MV-4-11 (cell line): ENCODE results near the gene MICAL2.

Experiments
- DNase-seq: peaks from one replicate; lab custom pipeline; 2025; lab: John Stamatoyannopoulos, UW

Gene MICAL2

GRCh38 chr11:12156301-12157140 is 46.1 kb downstream of the MICAL2 start:
- peak; percentile 48 for DNase-seq

- peak; percentile 88 for DNase-seq
These were observed 46.9 kb downstream of the MICAL2 start for GRCh38 chr11:12157241-12157661.

DNA sequence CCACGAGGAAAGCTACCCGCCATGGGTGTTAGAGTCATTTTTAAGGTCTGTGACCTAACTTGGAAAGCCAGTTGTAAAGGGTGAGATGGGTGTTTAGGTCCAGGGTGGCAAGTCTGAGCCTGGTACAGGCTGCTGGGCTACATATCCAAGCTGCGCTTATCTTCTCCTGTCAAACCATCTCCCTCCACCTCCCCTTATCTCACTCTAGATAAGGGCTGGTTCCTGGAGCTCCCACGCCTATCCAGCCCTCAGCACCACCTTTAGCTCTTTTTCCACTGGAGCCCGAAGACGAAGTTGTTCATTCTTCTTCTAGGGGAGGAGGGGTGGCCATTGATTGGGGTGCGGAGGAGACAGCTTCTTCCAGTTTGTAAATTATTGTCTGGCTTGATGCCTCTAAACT is 48.5 kb downstream of the MICAL2 start:
- no peak for DNase-seq

GRCh38 chr11:12159351-12160099 is 49.1 kb downstream of the MICAL2 start:
- DNase-seq: peak; percentile 97

GRCh38 chr11:12160231-12160630 is 49.8 kb downstream of the MICAL2 start:
- DNase-seq: no peak

DNA sequence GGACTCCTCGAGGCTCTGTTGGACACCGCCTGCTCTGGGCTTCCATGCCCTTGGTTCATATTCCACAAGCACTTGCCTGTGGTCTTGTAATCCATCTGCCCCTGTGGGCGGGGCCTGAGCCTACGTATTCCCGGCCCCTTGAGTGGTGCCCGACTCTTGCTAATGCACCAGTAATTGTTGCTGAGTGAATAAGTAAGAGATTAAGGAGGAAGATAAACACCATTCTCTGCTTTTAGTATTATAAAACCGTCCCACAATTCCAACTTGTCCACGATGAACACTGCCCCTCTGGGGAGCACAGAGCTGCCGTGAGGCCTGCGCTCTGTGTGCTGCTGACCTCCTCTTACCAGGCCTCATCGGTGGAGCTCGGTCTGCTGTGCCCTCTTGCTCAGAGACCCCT is 50.3 kb downstream of the MICAL2 start:
- no peak for DNase-seq

DNA sequence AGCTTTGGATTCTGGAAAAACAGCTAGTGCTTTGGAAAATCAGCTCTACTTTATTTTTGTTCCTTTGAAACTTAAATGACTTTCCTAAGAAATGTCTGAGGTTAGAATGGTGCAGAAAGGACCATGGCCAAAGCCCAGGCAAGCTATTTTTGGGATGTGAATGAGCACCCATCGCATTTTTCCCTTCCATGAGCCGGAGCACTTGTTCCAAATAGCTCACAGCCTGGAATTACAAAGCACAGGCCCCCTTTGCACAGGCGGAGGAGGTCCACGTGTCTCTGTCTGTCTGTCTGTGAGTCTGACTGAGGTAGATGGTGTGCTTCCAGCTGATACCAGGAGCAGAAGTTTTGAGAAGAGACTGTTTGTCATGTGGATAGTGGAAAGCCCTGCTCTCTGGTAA is 50.7 kb downstream of the MICAL2 start:
- DNase-seq: no peak

GRCh38 chr11:12161603-12162350 is 51.4 kb downstream of the MICAL2 start:
- DNase-seq: no peak

DNA sequence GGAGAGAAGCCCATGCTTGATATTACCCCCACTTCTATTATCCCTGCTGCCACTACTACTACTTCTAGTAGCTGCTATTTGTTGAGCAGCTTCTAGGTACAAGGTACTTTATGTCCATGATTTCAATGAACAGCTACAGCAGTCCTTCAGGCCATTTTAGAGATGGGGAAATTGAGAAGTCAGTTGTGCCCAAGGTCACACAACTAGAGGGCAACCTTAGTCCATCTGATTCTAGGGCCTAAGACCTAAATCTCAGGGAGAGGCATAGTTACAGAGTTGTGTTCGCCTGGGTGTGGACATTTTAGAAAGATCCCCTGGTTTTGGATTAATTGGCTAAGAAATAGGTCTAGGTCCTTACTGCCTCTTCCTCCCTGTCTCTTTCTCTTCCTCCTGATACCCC is 52.3 kb downstream of the MICAL2 start:
- no peak for DNase-seq

DNA sequence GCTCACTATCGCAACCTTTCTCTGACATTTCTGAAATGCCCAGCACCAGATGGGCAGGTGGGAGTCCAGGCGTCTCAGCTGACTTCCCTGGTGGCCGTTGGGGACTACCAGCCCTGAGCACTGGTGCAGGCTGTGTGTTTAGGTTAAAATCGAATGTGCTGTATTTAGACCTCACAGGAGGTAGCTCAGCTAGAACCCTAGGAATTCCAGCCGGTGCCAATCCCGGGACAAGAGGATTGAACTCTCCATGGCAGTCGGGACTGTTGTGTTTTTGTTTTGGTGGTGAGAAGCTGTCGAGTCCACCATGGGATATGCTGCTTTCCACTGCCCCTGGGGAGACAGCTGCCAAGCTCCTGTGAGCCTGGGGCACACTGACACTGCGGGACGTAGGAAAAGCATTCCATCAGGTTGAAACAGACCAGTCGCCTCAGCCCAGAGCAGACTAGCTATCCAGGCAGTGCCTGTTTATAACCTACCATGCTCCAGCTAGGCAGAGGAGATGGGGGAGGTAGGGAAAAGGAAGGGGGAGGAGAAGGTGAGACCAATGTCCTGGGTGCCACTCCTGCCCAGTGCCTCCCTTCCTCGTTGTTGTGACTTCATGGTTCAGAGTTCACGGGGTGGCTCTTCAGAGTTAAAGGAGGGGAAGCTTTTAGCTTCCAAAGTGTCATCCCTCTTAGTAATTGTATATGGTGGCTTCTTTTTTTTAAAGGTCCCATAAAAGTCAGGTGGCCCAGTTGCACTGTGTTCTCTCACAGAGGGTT is 53.0 kb downstream of the MICAL2 start:
- no peak for DNase-seq

- DNase-seq: peak; percentile 11
These were observed 53.9 kb downstream of the MICAL2 start for GRCh38 chr11:12164061-12165014.

DNA sequence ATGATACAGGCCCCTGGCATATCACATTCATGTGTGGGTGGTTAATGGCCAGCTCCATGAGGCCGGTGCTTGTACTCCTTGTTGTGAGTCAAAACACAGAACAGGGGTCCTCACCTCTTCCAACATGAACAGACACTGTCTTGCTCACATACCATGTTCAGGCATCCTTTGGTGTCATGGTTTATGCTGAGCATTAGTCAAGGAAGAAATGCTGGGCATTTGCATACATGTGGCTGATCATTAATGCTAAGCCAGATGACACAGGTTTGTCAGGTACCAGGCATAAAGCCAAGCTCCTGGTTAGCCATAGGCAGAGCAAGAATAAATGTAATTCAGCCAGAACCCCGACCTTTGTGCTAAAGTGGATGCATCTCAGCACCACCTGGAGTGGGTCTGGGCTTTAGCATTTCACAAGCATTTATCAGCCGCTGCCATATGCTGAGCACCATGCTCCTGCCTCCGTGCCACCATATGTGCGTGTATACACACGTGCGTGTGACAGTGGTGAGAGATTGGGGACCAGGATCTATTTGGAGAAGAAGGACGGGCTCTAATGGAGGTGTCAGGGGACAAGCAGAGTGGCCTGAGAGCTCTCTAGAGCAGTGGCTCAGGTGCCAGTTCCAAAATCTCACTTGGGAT is 55.0 kb downstream of the MICAL2 start:
- no peak for DNase-seq

GRCh38 chr11:12166299-12167060 is 56.1 kb downstream of the MICAL2 start:
- DNase-seq: no peak

- DNase-seq: peak; percentile 73
These were observed 56.9 kb downstream of the MICAL2 start for GRCh38 chr11:12167061-12168000.

GRCh38 chr11:12168114-12168513 is 57.7 kb downstream of the MICAL2 start:
- no peak for DNase-seq

- DNase-seq: no peak
These were observed 59.4 kb downstream of the MICAL2 start for GRCh38 chr11:12169822-12170221.

- no peak for DNase-seq
These were observed 60.1 kb downstream of the MICAL2 start for GRCh38 chr11:12170501-12170900.

GRCh38 chr11:12170984-12171383 is 60.6 kb downstream of the MICAL2 start:
- peak; percentile 87 for DNase-seq
